OCI-LY7 (cell line): ENCODE measurements around the gene INHBB.

Experiments
- CTCF ChIP-seq: fragments of 200-600 bp; sonication (generic); conservative IDR thresholded peaks from 2 replicates; pipeline ENCODE4 v1.5.1; 2014; ENCODE audit warnings: mild to moderate bottlenecking, antibody characterized with exemption, low read length, moderate library complexity, mixed read lengths
- EZH2phosphoT487 ChIP-seq: fragments of 200-600 bp; sonication (generic); IDR thresholded peaks from 2 replicates; pipeline ENCODE4 v1.6.1; 2018; ENCODE audit warnings: low read depth, borderline replicate concordance, mild to moderate bottlenecking, mixed run types, antibody characterized with exemption, low read length, moderate library complexity, mixed read lengths

GRCh38 chr2:120367221-120367620 lies 21.3 kb downstream of the INHBB start:
- TF ChIP-seq CTCF (no peak), EZH2phosphoT487 (no peak)
